ENCODE results near the gene DLG2. TPM values are rescaled to one million over a fixed set of nuclear protein-coding genes. Genes with fewer than 3 reads are reported as not detected.

Gene DLG2
- total RNA-seq, 1 donor from 2014 or later, result 1.8 TPM

DNA sequence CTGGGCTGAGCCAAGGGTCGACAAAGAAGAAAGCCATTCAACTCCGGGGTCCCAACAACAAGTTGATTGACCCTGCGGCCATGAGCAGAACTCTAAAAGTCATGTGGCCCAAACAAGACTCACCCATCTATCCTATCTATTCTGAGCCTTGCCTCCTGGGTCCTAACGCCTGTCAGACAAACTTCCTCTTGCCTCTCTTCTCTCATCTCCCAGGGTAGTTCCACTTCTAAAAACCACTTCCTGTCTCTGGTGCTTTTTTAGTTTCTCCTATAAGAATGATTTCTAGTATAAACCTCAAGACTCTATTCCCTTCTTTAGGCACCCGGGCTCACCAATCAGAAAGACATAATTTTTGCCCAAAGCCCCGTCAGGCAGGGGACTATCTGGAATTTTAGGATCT, 530.2 kb downstream of the DLG2 start:
- no peaks in the 10 kb centered on the region for H3K36me3 Mint-ChIP-seq (ENCODE audit: low read depth, unreplicated experiment)
- Histone ChIP-seq H3K27me3 (ENCODE audit: insufficient read depth, low read length) (no peaks in the 10 kb centered on the region), H4K20me1 (ENCODE audit: insufficient read depth, low read length) (no peaks in the 10 kb centered on the region), H3K79me2 (ENCODE audit: insufficient read depth, low read length) (no peaks in the 10 kb centered on the region), H3K4me3 (ENCODE audit: insufficient read depth, low read depth, low read length) (no peak overlapping the region), H3K4me1 (ENCODE audit: insufficient read depth, low read length) (no peaks in the 10 kb centered on the region), H3K36me3 (ENCODE audit: insufficient read depth, low read length) (no peaks in the 10 kb centered on the region), H2AFZ (ENCODE audit: low read depth, low read length) (no peak overlapping the region), H3K9me3 (ENCODE audit: insufficient read depth, low read depth, low read length) (no peaks in the 10 kb centered on the region), H3K9ac (ENCODE audit: low read length) (no peak overlapping the region), H3K4me2 (ENCODE audit: low read length) (no peak overlapping the region), H3K27ac (ENCODE audit: low read depth, low read length) (no peak overlapping the region)
- peaks cover 7% of the 10 kb centered on the region for H3K9me3 Mint-ChIP-seq (ENCODE audit: unreplicated experiment)
- no peaks in the 10 kb centered on the region for H3K4me1 Mint-ChIP-seq (ENCODE audit: low read depth, unreplicated experiment)
- FAIRE-seq, result no peak
- no peaks in the 10 kb centered on the region for H3K27me3 Mint-ChIP-seq (ENCODE audit: low read depth, unreplicated experiment)
- no peak overlapping the region for H3K4me3 Mint-ChIP-seq (ENCODE audit: unreplicated experiment)
- no peak for DNase-seq (ENCODE audit: low read depth)
- H3K27ac Mint-ChIP-seq (ENCODE audit: unreplicated experiment), result no peak overlapping the region
- no peak for TF ChIP-seq EZH2 (IDR thresholded peaks at IDR 0.05; ENCODE audit: insufficient read depth, low read length)
- TF ChIP-seq, protein P1, sequence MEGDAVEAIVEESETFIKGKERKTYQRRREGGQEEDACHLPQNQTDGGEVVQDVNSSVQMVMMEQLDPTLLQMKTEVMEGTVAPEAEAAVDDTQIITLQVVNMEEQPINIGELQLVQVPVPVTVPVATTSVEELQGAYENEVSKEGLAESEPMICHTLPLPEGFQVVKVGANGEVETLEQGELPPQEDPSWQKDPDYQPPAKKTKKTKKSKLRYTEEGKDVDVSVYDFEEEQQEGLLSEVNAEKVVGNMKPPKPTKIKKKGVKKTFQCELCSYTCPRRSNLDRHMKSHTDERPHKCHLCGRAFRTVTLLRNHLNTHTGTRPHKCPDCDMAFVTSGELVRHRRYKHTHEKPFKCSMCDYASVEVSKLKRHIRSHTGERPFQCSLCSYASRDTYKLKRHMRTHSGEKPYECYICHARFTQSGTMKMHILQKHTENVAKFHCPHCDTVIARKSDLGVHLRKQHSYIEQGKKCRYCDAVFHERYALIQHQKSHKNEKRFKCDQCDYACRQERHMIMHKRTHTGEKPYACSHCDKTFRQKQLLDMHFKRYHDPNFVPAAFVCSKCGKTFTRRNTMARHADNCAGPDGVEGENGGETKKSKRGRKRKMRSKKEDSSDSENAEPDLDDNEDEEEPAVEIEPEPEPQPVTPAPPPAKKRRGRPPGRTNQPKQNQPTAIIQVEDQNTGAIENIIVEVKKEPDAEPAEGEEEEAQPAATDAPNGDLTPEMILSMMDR (IDR thresholded peaks at IDR 0.05; ENCODE audit: insufficient read depth, low read depth, low read length), result no peak

DNA sequence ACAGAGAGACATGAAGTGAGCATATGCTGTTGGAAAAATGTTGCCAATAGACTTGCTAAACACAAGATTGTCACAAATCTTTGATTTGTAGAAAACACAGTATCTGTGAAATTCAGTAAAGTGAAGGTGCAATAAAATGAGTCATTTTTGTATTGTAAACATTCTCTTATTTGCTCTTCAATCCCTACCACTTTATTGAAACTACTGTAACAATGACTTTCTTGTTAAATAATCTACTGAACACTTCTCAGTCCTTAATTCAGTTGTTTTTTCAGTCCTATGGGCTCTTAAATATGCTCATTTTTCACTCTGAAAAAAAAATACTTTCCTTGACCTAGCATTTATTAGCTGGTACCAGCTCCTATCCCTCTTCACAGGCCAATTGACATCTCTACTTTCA, 531.9 kb downstream of the DLG2 start:
- Histone ChIP-seq H3K9ac (ENCODE audit: low read length) (no peak overlapping the region), H3K79me2 (ENCODE audit: insufficient read depth, low read length) (no peaks in the 10 kb centered on the region), H3K4me1 (ENCODE audit: insufficient read depth, low read length) (no peaks in the 10 kb centered on the region), H3K27ac (ENCODE audit: low read depth, low read length) (no peak overlapping the region), H3K9me3 (ENCODE audit: insufficient read depth, low read depth, low read length) (no peaks in the 10 kb centered on the region), H3K4me2 (ENCODE audit: low read length) (no peak overlapping the region), H3K27me3 (ENCODE audit: insufficient read depth, low read length) (no peaks in the 10 kb centered on the region), H3K36me3 (ENCODE audit: insufficient read depth, low read length) (no peaks in the 10 kb centered on the region), H4K20me1 (ENCODE audit: insufficient read depth, low read length) (no peaks in the 10 kb centered on the region), H3K4me3 (ENCODE audit: insufficient read depth, low read depth, low read length) (no peak overlapping the region), H2AFZ (ENCODE audit: low read depth, low read length) (no peak overlapping the region)
- Mint-ChIP-seq H3K9me3 (ENCODE audit: unreplicated experiment) (peaks cover 7% of the 10 kb centered on the region), H3K4me3 (ENCODE audit: unreplicated experiment) (no peak overlapping the region), H3K27me3 (ENCODE audit: low read depth, unreplicated experiment) (no peaks in the 10 kb centered on the region), H3K36me3 (ENCODE audit: low read depth, unreplicated experiment) (no peaks in the 10 kb centered on the region), H3K27ac (ENCODE audit: unreplicated experiment) (no peak overlapping the region), H3K4me1 (ENCODE audit: low read depth, unreplicated experiment) (no peaks in the 10 kb centered on the region)
- FAIRE-seq (no peak), DNase-seq (ENCODE audit: low read depth) (no peak)
- no peak for TF ChIP-seq EZH2 (IDR thresholded peaks at IDR 0.05; ENCODE audit: insufficient read depth, low read length)
- TF ChIP-seq, protein P1 (IDR thresholded peaks at IDR 0.05; ENCODE audit: insufficient read depth, low read depth, low read length), result no peak

DNA sequence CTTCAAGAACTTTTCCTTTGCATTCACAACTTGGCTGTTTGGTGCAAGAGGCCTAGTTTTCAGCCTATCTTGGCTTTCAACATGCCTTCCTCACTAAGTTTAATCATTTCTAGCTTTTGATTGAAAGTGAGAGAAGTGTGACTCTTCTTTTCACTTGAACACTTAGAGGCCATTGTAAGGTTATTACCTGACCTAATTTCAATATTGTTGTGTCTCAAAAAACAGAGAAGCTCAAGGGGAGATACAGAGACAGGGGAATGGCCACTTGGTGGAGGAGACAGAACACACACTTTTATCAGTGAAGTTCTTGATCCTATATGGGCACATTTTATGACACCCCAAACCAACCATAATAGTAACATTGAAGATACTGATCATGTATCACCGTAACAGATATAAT, 532.3 kb downstream of the DLG2 start:
- H3K27ac ChIP-seq (ENCODE audit: low read depth, low read length), result no peak overlapping the region
- H3K27ac Mint-ChIP-seq (ENCODE audit: unreplicated experiment), result no peak overlapping the region

More for the DNA sequence above, 532.3 kb downstream of the DLG2 start:
- DNase-seq (ENCODE audit: low read depth), result no peak
- no peak for FAIRE-seq
- H3K4me1 Mint-ChIP-seq (ENCODE audit: low read depth, unreplicated experiment), result no peaks in the 10 kb centered on the region
- no peak for TF ChIP-seq EZH2 (IDR thresholded peaks at IDR 0.05; ENCODE audit: insufficient read depth, low read length)
- TF ChIP-seq, protein P1 (IDR thresholded peaks at IDR 0.05; ENCODE audit: insufficient read depth, low read depth, low read length), result no peak
- Histone ChIP-seq H3K9ac (ENCODE audit: low read length) (no peak overlapping the region), H3K9me3 (ENCODE audit: insufficient read depth, low read depth, low read length) (no peaks in the 10 kb centered on the region), H3K4me2 (ENCODE audit: low read length) (no peak overlapping the region), H3K79me2 (ENCODE audit: insufficient read depth, low read length) (no peaks in the 10 kb centered on the region), H3K4me1 (ENCODE audit: insufficient read depth, low read length) (no peaks in the 10 kb centered on the region), H4K20me1 (ENCODE audit: insufficient read depth, low read length) (no peaks in the 10 kb centered on the region), H3K36me3 (ENCODE audit: insufficient read depth, low read length) (no peaks in the 10 kb centered on the region), H3K27me3 (ENCODE audit: insufficient read depth, low read length) (no peaks in the 10 kb centered on the region), H3K4me3 (ENCODE audit: insufficient read depth, low read depth, low read length) (no peak overlapping the region), H2AFZ (ENCODE audit: low read depth, low read length) (no peak overlapping the region)
- H3K36me3 Mint-ChIP-seq (ENCODE audit: low read depth, unreplicated experiment), result no peaks in the 10 kb centered on the region
- H3K4me3 Mint-ChIP-seq (ENCODE audit: unreplicated experiment), result no peak overlapping the region
- peaks cover 7% of the 10 kb centered on the region for H3K9me3 Mint-ChIP-seq (ENCODE audit: unreplicated experiment)
- H3K27me3 Mint-ChIP-seq (ENCODE audit: low read depth, unreplicated experiment), result no peaks in the 10 kb centered on the region
